ENCODE measurements around the gene MMRN2. TPM values are rescaled to one million over a fixed set of nuclear protein-coding genes. Genes with fewer than 3 reads are reported as not detected.

MMRN2 gene
- total RNA-seq, 1 donor from 2014 or later: 33.5 TPM

GRCh38 chr10:86970982-86971231 lies 13.5 kb upstream of the MMRN2 start:
- intact Hi-C loops (cut with DNase I): no loop called here
- DNase-seq: no peak
- ATAC-seq (ENCODE audit: poor library complexity): peak; percentile 33

GRCh38 chr10:86970162-86970981 lies 13.0 kb upstream of the MMRN2 start:
- DNase-seq (peak; percentile 91), ATAC-seq (ENCODE audit: poor library complexity) (peak; percentile 60)
- intact Hi-C loops (cut with DNase I): no loop called here

- intact Hi-C loops (cut with DNase I): no loop called here
- DNase-seq (peak; percentile 45), ATAC-seq (ENCODE audit: poor library complexity) (no peak)
Observed at GRCh38 chr10:86969421-86970041, 12.1 kb upstream of the MMRN2 start.

GRCh38 chr10:86968994-86969355 lies 11.6 kb upstream of the MMRN2 start:
- intact Hi-C loops (cut with DNase I): no loop called here
- ATAC-seq (ENCODE audit: poor library complexity): no peak
- no peak for DNase-seq

- intact Hi-C loops (cut with DNase I): no loop called here
- peak; percentile 14 for ATAC-seq (ENCODE audit: poor library complexity)
- DNase-seq: peak; percentile 82
Observed at GRCh38 chr10:86968271-86968993, 11.0 kb upstream of the MMRN2 start, which contains the start of gene ADIRF. Gene ADIRF (plus strand): TSS chr10:86968482. CDS start chr10:86968545, 63 bp downstream.

GRCh38 chr10:86967481-86967941 lies 10.1 kb upstream of the MMRN2 start:
- ATAC-seq (ENCODE audit: poor library complexity): no peak
- intact Hi-C loops (cut with DNase I): no loop called here
- peak; percentile 35 for DNase-seq

GRCh38 chr10:86965986-86966654 lies 8.7 kb upstream of the MMRN2 start:
- ATAC-seq (ENCODE audit: poor library complexity) (no peak), DNase-seq (no peak)
- intact Hi-C loops (cut with DNase I): no loop called here

GRCh38 chr10:86964847-86965190 lies 7.4 kb upstream of the MMRN2 start:
- DNase-seq (no peak), ATAC-seq (ENCODE audit: poor library complexity) (no peak)
- intact Hi-C loops (cut with DNase I): no loop called here

GRCh38 chr10:86964061-86964846 lies 6.8 kb upstream of the MMRN2 start:
- ATAC-seq (ENCODE audit: poor library complexity) (no peak), DNase-seq (peak; percentile 39)
- intact Hi-C loops (cut with DNase I): no loop called here

- DNase-seq (no peak), ATAC-seq (ENCODE audit: poor library complexity) (no peak)
- intact Hi-C loops (cut with DNase I): no loop called here
Observed at GRCh38 chr10:86963341-86963919, 6.0 kb upstream of the MMRN2 start.

GRCh38 chr10:86962981-86963310 lies 5.5 kb upstream of the MMRN2 start:
- intact Hi-C loops (cut with DNase I): no loop called here
- DNase-seq (peak; percentile 35), ATAC-seq (ENCODE audit: poor library complexity) (no peak)

- ATAC-seq (ENCODE audit: poor library complexity) (no peak), DNase-seq (no peak)
- intact Hi-C loops (cut with DNase I): no loop called here
Observed at GRCh38 chr10:86962136-86962980, 4.9 kb upstream of the MMRN2 start.

GRCh38 chr10:86961481-86962091 lies 4.2 kb upstream of the MMRN2 start:
- no peak for ATAC-seq (ENCODE audit: poor library complexity)
- peak; percentile 39 for DNase-seq
- intact Hi-C loops (cut with DNase I): no loop called here

GRCh38 chr10:86960863-86961434 lies 3.5 kb upstream of the MMRN2 start:
- DNase-seq (peak; percentile 24), ATAC-seq (ENCODE audit: poor library complexity) (no peak)
- intact Hi-C loops (cut with DNase I): no loop called here

- ATAC-seq (ENCODE audit: poor library complexity) (peak; percentile 50), DNase-seq (peak; percentile 67)
- intact Hi-C loops (cut with DNase I): no loop called here
Observed at GRCh38 chr10:86960003-86960862, 2.8 kb upstream of the MMRN2 start.

- no peak for DNase-seq
- no peak for ATAC-seq (ENCODE audit: poor library complexity)
- intact Hi-C loops (cut with DNase I): no loop called here
Observed at GRCh38 chr10:86959737-86960002, 2.3 kb upstream of the MMRN2 start.
